ENCODE measurements around the gene FRAS1.
"Not testable (repeated sequence)": the region's sequence is repeated elsewhere in the genome, so short reads cannot be mapped to it uniquely, and the experiment has no call there.

The FRAS1 gene

GRCh38 chr4:78309352-78309751, 252.2 kb downstream of the FRAS1 start:
- DNase-seq (ENCODE audit: extremely low spot score, insufficient read length, low read depth) (no peak), FAIRE-seq (no peak)

DNA sequence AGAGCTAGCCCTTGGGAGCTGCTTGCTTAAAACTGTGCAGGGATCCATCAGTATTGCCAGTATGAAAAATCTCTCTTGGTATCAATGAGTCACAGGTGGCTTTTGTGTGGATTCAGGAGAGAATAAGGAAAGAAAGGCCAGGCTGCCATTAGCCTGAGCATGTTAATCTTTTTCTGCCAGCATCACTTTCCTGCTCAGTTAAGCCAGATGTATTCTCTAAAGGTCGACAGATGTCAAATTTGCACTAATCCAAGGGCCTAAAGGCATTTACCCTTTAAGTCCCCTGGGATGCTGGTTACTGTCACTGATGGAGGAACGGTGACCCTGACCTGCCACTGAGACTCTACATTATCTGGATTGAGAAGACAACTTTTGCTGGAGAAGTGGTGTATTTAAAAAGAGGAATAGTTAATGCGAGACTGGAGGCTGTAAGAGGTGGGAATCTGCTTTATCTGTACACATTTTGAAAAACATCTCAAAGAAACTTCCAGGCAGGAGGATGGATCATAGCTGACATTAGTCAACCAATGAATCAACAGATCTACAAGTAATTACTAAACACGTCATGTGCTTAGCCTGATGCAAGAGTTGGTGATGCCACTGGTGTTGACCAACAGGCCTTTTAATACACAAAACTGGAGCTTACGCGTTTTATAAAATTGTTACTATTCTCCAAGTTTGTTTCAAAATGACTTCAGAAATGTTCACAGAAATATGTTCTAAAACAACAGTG, 253.1 kb downstream of the FRAS1 start:
- FAIRE-seq (no peak), DNase-seq (ENCODE audit: extremely low spot score, insufficient read length, low read depth) (no peak)

DNA sequence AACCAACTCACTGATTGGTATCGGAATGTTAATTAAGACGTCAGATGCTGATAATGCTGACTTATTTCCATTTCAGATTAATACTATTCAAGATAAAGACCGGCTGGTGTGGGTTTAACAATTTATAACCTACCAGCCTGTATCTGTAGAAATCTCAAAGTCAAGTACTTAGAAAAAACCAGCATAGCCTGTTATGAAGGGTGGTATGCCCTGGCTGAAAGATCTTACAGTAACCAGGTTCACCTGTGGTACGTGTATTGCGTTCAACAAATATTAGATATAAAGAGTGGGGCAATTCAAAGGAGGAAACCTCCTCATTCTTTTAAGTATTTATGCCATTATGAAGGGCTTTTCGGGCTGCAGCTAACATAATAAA, 253.6 kb downstream of the FRAS1 start:
- FAIRE-seq, result no peak
- no peak for DNase-seq (ENCODE audit: extremely low spot score, insufficient read length, low read depth)

DNA sequence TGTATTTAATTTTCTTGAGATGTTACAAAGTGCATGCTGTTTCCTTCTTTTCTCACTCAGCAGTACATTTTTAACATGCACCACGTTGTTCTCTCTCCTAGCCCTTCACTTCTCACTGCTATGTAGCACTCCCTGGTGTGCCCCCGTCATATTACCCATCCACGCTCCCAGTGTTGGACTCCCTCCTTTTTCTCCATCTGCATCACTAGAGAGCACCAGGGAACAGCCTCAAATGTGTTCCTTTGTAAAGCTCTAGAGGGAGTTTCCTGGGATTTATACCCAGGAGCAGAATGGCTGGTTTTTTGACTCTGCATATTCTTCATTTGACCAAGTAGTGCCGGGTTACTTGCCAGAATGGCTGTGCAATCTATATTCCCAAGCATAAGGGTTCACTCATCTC, 254.2 kb downstream of the FRAS1 start:
- FAIRE-seq (no peak), DNase-seq (ENCODE audit: extremely low spot score, insufficient read length, low read depth) (no peak)

DNA sequence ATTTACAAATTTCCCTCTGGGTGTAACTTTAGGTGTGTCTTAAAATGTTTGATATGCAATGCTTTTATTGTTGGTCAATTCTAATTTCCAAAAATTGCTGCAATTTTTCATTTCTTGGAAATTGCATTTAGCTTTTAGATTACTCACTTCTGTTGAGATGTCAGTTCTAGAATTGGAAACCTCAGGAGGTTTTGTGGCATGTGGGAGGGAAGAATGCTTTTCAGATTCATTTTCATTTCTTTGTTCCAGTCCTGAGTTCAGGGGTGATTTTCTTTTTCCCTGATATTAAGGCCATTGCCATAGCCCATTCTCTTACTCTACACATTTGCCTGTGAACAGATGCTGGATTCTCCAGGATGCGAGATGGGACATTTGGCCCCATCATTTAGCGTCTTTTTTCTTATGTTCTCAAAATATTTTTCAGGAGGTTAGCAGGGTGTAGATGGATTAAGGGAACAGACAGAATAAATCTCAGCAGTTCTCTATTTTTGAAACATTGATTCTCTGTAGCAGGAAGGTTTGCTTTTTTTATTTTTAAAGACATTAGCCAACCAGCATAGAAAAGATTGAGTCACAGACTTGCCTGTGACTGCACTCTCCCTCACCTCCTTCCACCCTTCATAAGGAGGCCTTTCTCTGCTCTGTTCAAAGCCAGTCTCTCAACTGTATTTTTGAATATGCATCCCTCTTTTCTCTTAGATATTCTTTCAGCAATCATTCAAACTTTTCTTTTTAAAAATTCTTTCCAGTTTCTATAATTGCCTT, 256.0 kb downstream of the FRAS1 start:
- no peak for FAIRE-seq
- no peak for DNase-seq (ENCODE audit: extremely low spot score, insufficient read length, low read depth)

DNA sequence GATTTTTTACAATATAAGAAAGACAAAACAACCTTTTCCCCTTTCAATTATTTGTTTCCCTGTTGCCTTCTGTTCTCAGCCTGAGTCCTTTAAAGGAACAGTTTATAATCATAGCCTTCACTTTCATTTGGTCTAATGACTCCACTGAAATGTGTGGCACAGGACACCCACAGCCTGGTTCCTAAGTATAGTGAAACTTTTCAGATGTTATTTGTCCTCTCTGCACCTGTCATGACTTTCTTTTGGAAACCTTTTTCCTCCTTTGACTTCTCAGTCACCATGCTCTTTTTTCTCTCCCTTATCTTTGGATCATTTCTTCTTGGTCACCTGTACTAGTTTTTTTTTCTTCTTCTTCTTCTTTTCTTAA, 256.6 kb downstream of the FRAS1 start:
- FAIRE-seq (no peak), DNase-seq (ENCODE audit: extremely low spot score, insufficient read length, low read depth) (no peak)

- no peak for DNase-seq (ENCODE audit: extremely low spot score, insufficient read length, low read depth)
- FAIRE-seq, result no peak
Measured at GRCh38 chr4:78318126-78318525, 261.0 kb downstream of the FRAS1 start.

DNA sequence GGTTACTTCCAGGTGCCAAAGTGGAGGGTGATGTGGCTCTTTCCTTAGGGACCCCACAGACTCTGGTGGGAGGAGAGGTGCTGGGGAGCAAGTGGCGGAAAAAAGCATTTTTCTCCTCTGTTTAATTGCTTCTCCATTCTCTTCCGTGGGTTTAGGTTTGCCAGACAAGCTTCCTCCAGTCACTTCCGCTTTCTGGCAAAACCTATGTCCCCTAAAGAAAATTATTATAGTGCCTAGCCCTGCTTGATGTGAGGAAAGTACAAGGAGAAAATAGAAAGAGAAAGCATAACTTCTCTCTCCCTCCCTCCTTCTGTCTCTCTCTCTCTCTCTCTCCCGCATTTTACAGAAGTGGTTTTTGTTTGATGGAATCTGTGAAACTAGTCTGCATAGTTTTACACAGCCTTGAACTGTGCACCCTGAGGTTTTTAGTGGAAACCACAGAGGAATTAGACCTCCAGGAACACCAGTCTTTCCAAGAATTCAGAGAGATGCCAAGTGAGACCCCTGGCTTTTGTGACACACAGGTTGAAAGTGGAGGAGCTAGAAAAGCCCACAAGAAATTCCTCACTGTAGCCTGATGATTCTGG, 263.3 kb downstream of the FRAS1 start:
- DNase-seq (ENCODE audit: extremely low spot score, insufficient read length, low read depth), result no peak

GRCh38 chr4:78322032-78322431, 264.9 kb downstream of the FRAS1 start:
- no peak for DNase-seq (ENCODE audit: extremely low spot score, insufficient read length, low read depth)

More for the DNA sequence above, 263.3 kb downstream of the FRAS1 start:
- no peak for FAIRE-seq

DNA sequence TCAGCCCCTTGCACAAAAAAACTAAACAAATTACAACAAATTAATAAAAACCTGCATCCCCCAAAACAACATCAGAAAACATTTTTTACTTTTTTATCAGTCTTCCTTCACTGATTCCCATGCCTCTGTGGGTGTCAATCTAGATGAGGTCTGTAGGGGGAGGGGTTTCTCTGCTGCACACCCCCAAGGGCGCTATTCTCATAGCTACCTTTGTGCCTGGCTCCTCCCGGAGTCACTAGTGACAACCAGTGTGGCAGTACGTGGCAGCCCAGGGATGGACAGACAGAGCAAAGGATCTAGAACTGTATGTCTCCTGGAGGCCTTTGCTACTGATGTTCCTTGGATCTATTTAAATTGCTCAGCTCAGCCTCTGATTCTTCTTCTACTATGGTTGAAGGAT, 266.3 kb downstream of the FRAS1 start:
- no peak for FAIRE-seq
- no peak for DNase-seq (ENCODE audit: extremely low spot score, insufficient read length, low read depth)

More at GRCh38 chr4:78322032-78322431, 264.9 kb downstream of the FRAS1 start:
- no peak for FAIRE-seq

DNA sequence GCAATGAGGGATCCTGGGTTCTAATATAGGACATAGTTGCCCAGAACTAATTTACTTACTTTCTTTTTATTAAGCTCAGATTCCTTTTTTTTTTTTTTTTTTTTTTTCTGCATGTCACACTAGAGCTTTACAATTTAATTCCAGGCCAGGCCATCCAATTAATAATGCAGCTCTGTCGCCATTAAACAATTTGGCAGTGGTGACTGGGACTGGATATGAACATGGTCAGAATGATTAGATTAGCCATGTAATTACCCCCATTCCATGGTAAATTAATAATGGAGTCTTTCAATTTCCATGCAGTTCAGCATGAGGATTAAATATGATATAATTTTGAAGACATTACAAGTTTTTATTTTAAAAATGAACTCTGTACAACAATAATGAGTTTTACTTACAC, 267.5 kb downstream of the FRAS1 start:
- FAIRE-seq, result no peak
- DNase-seq (ENCODE audit: extremely low spot score, insufficient read length, low read depth), result no peak

- no peak for FAIRE-seq
- no peak for DNase-seq (ENCODE audit: extremely low spot score, insufficient read length, low read depth)
Measured at GRCh38 chr4:78325271-78326157, 268.4 kb downstream of the FRAS1 start.

DNA sequence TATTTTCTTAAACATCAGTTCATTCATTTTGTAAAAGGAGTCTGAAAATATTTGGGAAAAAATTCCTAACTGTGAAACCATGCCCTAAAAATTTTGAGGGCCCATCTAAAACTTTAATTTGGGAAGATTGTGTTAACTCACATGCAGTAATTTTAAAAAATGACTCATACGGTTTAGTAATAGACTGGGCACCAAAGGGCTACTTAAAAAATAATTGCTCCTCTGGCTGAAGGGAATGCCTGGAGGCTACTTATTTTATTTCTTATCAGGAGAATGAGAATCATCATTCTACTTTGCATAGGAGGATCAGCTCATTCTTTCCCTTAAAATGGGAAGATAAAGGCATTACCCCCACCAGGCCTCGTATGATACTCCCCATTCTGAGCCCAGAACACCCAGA, 271.5 kb downstream of the FRAS1 start:
- not testable (repeated sequence) for DNase-seq (ENCODE audit: extremely low spot score, insufficient read length, low read depth); FAIRE-seq

- FAIRE-seq, result no peak
- DNase-seq (ENCODE audit: extremely low spot score, insufficient read length, low read depth), result no peak
Measured at GRCh38 chr4:78331186-78331585, 274.1 kb downstream of the FRAS1 start.

GRCh38 chr4:78331965-78332364, 274.8 kb downstream of the FRAS1 start:
- DNase-seq (ENCODE audit: extremely low spot score, insufficient read length, low read depth) (no peak), FAIRE-seq (no peak)

DNA sequence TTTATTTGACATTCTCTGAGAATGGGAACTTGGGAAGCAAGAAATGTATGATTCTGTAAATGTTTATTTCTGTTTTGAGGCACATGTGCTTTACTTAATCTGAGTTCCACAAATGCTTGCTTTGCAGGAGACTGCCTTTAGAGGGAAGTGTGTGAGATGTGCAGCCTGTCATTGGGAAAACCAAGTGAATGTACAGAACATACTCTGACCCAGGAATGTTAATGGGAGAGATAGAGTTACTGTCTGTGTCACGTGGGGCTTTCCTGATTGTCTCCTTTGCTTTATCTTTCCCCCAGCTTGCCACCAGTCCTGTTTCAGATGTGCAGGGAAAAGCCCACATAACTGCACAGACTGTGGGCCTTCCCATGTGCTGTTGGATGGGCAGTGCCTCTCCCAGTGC, 275.9 kb downstream of the FRAS1 start:
- FAIRE-seq, result no peak
- DNase-seq (ENCODE audit: extremely low spot score, insufficient read length, low read depth), result no peak

DNA sequence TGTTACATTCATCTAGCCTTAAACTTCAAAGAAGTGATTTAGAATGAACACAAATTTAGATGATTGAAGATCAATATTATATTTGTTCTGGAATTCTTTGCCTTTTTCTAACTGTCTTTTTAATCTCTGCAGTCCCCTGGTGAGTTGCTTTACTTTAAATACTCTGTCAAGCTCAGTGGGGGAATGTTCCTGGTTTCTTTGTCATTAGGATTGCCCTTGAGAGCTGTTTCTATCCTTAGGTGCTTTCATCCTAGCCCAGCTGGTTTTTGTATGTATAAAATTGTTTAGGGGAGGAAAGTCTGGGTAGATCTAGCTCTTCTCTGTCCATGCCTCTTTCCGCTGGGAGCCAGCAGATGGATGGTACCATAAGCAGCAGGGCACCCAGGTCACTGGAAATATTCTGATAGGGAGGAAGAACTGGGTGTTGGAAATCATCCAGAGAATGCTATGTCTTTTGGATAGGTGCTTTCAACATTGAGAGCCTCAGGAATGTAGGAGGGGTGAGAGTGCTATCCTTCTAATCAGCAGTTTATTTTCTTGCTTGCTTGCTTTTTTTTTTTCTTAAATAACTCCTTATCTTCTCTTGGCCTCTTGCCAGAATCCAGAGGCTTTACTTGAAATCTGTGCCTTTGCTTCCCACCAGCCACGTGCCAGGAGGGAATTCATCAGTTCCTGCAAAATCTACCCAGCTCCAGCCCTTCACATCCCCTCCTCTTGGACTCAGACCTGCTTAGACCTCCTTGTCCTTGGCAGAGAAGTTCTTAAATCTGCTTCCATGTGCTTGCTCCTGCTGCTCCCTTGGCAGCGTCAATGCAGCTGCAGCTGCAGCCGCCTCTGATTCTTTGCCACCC, 279.2 kb downstream of the FRAS1 start:
- DNase-seq (ENCODE audit: extremely low spot score, insufficient read length, low read depth) (no peak), FAIRE-seq (no peak)

GRCh38 chr4:78337244-78338020, 280.3 kb downstream of the FRAS1 start:
- no peak for DNase-seq (ENCODE audit: extremely low spot score, insufficient read length, low read depth)
- FAIRE-seq, result no peak

- FAIRE-seq, result no peak
- no peak for DNase-seq (ENCODE audit: extremely low spot score, insufficient read length, low read depth)
Measured at GRCh38 chr4:78342125-78342524, 285.0 kb downstream of the FRAS1 start.
